Upper lobe of right lung (tissue), 1 donor: ENCODE results near the gene KCNQ2. TPM values are rescaled to one million over a fixed set of nuclear protein-coding genes. Genes with fewer than 3 reads are reported as not detected.

Experiments used
- ATAC-seq: fragments of 200-7000 bp; cut with Tn5 transposase; one replicate; pipeline ENCODE4 v1.9.1; 2020; ENCODE audit warnings: mild to moderate bottlenecking, moderate library complexity
- DNase-seq: peaks from one replicate; pipeline ENCODE4 v3.0.0-alpha.2; 2020
- H3K27ac ChIP-seq: fragments of 200-600 bp; one replicate; pipeline ENCODE4 v1.8.0; 2022
- H3K27me3 ChIP-seq: fragments of 200-600 bp; one replicate; pipeline ENCODE4 v1.8.0; 2022; ENCODE audit warnings: mild to moderate bottlenecking
- H3K36me3 ChIP-seq: fragments of 200-600 bp; one replicate; pipeline ENCODE4 v1.8.0; 2022
- H3K4me1 ChIP-seq: fragments of 200-600 bp; one replicate; pipeline ENCODE4 v1.8.0; 2022
- H3K4me3 ChIP-seq: fragments of 200-600 bp; one replicate; pipeline ENCODE4 v1.8.0; 2022; ENCODE audit warnings: mild to moderate bottlenecking
- H3K9me3 ChIP-seq: fragments of 200-600 bp; one replicate; pipeline ENCODE4 v1.8.0; 2022
- intact Hi-C: fragments of 100-400 bp; cut with DNase I; formaldehyde crosslinking; loops from one replicate; pipeline ENCODE4 v1.11.0; 2022
- total RNA-seq: library from RNA; stranded (reverse); fragmentation: NEBNext Ultra II Directional; extraction: Animal tissue kit (Norgen Biotek cat#: 25700); gene quantifications from one replicate; pipeline ENCODE4 v1.2.1, GENCODE V29; 2021
- TF ChIP-seq, protein P1 (sequence below): fragments of 200-600 bp; IDR thresholded peaks from one replicate; pipeline ENCODE4 v1.8.0; 2022; ENCODE audit warnings: antibody characterized with exemption
- donor health status: DM: no; HTN: yes; CAD: no; lungs with severe emphysema.

The KCNQ2 gene
- total RNA-seq, 1 donor from 2014 or later = not detected

DNA sequence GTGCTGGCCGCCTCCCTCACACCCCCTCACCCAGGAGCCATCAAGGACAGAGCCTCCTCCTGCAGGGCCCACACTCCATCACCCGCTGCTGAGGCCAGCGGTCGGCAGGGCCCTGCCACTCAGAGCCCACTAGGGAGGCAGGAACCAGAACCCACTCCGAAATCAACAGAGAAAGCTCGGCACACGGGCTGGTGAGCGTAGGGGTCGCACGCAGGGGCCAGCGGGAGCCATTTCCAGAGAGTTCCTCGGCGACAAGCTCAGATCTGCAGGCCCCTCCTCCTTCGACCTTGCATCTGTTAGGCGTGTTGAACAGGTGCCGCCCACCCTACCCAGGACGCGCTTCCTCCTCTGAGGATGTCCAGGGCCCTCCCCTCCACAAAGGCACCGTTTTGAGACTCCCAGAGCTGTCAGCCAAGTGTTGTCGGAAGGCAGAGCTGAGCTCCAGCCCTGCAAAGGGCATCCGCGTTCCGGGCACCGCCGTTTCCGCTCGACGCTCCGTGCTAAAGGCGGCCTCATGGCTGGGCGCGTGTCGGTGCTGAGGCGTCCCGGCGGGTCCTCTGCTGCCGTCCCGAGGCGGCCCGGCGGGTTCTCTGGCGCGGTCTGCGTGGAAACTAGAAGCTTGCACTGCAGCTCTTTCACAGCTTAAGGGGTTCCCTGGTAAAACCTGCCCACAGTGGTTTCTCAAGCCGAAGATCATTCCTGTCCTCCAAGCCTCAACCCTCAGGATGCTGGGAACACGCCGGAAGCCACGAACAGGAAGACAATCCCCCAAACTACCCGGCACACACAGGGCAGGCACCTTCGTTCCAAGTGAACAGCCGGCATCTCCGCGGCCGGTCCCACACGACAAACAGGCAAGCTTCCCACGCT, 6.8 kb downstream of the KCNQ2 start:
- TF ChIP-seq, protein P1, sequence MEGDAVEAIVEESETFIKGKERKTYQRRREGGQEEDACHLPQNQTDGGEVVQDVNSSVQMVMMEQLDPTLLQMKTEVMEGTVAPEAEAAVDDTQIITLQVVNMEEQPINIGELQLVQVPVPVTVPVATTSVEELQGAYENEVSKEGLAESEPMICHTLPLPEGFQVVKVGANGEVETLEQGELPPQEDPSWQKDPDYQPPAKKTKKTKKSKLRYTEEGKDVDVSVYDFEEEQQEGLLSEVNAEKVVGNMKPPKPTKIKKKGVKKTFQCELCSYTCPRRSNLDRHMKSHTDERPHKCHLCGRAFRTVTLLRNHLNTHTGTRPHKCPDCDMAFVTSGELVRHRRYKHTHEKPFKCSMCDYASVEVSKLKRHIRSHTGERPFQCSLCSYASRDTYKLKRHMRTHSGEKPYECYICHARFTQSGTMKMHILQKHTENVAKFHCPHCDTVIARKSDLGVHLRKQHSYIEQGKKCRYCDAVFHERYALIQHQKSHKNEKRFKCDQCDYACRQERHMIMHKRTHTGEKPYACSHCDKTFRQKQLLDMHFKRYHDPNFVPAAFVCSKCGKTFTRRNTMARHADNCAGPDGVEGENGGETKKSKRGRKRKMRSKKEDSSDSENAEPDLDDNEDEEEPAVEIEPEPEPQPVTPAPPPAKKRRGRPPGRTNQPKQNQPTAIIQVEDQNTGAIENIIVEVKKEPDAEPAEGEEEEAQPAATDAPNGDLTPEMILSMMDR = no peak
- ATAC-seq = no peak
- Histone ChIP-seq H3K4me1 (no peaks in the 10 kb centered on the region), H3K9me3 (no peaks in the 10 kb centered on the region), H3K36me3 (no peaks in the 10 kb centered on the region), H3K27me3 (peaks cover 39% of the 10 kb centered on the region), H3K4me3 (no peak overlapping the region), H3K27ac (no peak overlapping the region)
- intact Hi-C loops = no loop called here
- DNase-seq = no peak

- no peak overlapping the region for H3K4me3 ChIP-seq
- intact Hi-C loops = no loop called here
- H3K27me3 ChIP-seq = peaks cover 31% of the 10 kb centered on the region
- ATAC-seq (no peak), DNase-seq (no peak)
- H3K9me3 ChIP-seq = no peaks in the 10 kb centered on the region
- H3K36me3 ChIP-seq = no peaks in the 10 kb centered on the region
- TF ChIP-seq, protein P1 = no peak
- H3K4me1 ChIP-seq = no peaks in the 10 kb centered on the region
- H3K27ac ChIP-seq = no peak overlapping the region
These were observed 8.2 kb downstream of the KCNQ2 start for GRCh38 chr20:63464289-63464635.

DNA sequence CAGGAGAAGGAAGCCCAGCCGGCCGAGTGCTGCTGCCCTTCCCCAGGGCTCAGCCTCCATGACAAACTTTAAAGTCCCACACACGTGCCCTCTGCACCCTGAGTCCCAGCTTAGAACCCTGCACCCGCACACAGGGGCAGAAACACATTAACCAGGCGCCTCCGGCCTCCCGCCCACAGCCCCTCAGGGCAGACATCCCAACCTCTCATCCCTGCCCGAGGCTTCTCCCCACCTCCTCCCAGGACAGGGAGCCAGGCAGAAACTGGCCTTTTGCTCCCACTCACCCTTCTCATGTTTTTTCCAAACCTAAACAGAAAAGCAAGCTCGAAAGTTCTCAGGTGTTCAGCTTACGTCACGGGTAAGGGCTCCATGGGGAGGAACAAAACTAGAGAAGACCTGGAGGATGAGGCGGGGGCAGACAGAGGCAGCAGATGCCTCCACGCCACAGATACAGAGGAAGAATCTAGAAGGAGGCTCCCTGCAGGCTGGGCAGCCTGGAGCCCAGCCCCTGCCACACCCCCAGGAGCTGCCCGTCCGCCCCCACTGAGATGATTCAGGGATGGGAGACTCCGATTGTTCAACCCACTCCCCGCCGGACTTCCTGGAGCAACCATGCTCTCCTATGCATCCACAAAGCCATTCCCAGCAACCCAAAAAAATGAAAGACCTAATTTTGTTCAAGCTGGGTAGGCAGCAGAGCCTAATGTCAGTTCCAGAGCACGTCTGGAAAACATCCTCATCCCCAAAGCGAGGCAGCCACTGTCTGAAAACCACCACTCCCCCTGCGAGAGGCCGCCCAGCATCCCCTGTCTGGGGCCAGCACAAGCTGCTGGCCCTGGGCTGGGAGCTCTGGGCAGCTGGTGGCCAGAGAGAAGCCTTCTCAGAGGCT, 8.8 kb downstream of the KCNQ2 start:
- no peaks in the 10 kb centered on the region for H3K4me1 ChIP-seq
- no peak overlapping the region for H3K4me3 ChIP-seq
- no peak for ATAC-seq
- intact Hi-C loops = no loop called here
- H3K36me3 ChIP-seq = no peaks in the 10 kb centered on the region
- TF ChIP-seq, protein P1 = no peak
- no peak overlapping the region for H3K27ac ChIP-seq
- H3K9me3 ChIP-seq = no peaks in the 10 kb centered on the region
- H3K27me3 ChIP-seq = peaks cover 28% of the 10 kb centered on the region
- no peak for DNase-seq

DNA sequence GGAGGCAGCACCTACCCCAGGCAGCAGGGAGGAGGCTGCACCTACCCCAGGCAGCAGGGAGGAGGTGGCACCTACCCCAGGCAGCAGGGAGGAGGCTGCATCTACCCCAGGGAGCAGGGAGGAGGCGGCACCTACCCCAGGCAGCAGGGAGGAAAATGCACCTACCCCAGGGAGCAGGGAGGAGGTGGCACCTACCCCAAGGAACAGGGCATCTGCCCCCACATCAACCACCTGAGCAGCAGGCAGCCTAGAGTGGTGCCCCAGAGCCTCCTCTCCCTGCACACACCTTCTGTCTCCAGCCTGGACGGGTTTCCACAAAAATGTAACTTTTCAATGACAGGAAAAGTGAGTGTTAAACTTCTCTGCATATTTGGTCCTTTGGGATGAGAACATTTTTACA, 10.2 kb downstream of the KCNQ2 start:
- ATAC-seq (no peak), DNase-seq (no peak)
- no peaks in the 10 kb centered on the region for H3K36me3 ChIP-seq
- no peak overlapping the region for H3K27ac ChIP-seq
- no peak overlapping the region for H3K4me3 ChIP-seq
- H3K27me3 ChIP-seq = peaks cover 42% of the 10 kb centered on the region
- intact Hi-C loops = no loop called here
- H3K9me3 ChIP-seq = no peaks in the 10 kb centered on the region
- TF ChIP-seq, protein P1 = no peak
- H3K4me1 ChIP-seq = no peaks in the 10 kb centered on the region

DNA sequence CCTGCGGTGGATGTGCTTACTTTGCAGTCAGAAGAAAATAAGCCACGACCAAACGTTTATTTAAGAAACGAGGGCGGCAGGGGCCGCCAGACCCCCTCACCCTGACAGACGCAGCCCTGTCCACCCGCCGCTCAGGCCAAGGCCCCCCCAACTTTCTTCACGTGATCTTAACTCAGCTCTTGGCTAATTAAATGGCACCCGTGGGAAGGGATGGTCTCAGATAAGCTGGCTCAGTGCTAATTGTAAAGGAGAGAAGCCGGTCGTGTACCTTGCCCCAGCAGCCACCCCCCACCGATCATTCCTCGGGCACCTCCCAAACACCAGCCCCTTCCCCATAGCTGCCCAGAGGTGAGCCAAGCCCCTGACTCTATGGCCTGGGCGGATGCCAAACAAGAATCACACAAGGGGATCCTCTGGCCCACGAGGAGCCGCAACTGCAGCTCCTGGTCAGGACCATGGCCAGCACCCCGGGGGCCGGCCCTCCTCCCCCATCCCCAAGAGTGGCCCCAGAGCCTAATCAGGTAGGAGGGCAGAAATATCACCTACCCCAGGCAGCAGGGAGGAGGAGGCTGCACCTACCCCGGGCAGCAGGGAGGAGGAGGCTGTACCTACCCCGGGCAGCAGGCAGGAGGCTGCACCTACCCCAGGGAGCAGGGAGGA, 11.2 kb downstream of the KCNQ2 start:
- H3K36me3 ChIP-seq = no peaks in the 10 kb centered on the region
- H3K4me3 ChIP-seq = no peak overlapping the region
- H3K27me3 ChIP-seq = peaks cover 52% of the 10 kb centered on the region
- TF ChIP-seq, protein P1 = no peak
- no peaks in the 10 kb centered on the region for H3K4me1 ChIP-seq
- no peaks in the 10 kb centered on the region for H3K9me3 ChIP-seq
- ATAC-seq (no peak), DNase-seq (no peak)
- no peak overlapping the region for H3K27ac ChIP-seq
- intact Hi-C loops = no loop called here
